Gastroesophageal sphincter (tissue), 4 donors: ENCODE results near the gene GRIK2. TPM values are rescaled to one million over a fixed set of nuclear protein-coding genes. Genes with fewer than 3 reads are reported as not detected.

Experiments
- ATAC-seq: fragments of 150-250 bp; one replicate; pipeline ENCODE4 v1.9.1; 2016; ENCODE audit warnings: mild to moderate bottlenecking, moderate library complexity
- H3K27ac ChIP-seq, 4 donors: fragments of 200-600 bp; sonication (generic) in 3 of 4; 1 replicate in 3 of 4; 2 replicates in 1 of 4; pipeline ENCODE4 v1.5.1; 2016 to 2019
- H3K27me3 ChIP-seq: fragments of 200-600 bp; sonication (generic); one replicate; pipeline ENCODE4 v1.5.1; 2019
- H3K36me3 ChIP-seq, 2 donors: fragments of 200-600 bp; sonication (generic); one replicate each; pipeline ENCODE4 v1.5.1; 2019; ENCODE audit warnings: control low read depth in 1 of 2
- H3K4me1 ChIP-seq, 3 donors: fragments of 200-600 bp; sonication (generic); 1 replicate in 2 of 3; 2 replicates in 1 of 3; pipeline ENCODE4 v1.5.1; 2016 to 2019; ENCODE audit warnings: control low read depth in 2 of 3
- H3K4me3 ChIP-seq, 2 donors: fragments of 200-600 bp; sonication (generic); one replicate each; pipeline ENCODE4 v1.5.1; 2019; ENCODE audit warnings: mild to moderate bottlenecking in 1 of 2, moderate library complexity in 1 of 2
- H3K9me3 ChIP-seq, 3 donors: fragments of 200-600 bp; sonication (generic); one replicate each; pipeline ENCODE4 v1.5.1; 2017 to 2019; ENCODE audit warnings: control low read depth in 2 of 3
- CTCF ChIP-seq, 4 experiments: fragments of 200-600 bp in 2 of 4; fragments of 450-650 bp in 2 of 4; sonication (generic) in 1 of 4; IDR thresholded peaks; one replicate each; pipeline ENCODE4 v1.5.1; 2017 to 2019; ENCODE audit warnings: antibody characterized with exemption in 4 of 4, mild to moderate bottlenecking in 2 of 4, moderate library complexity in 2 of 4
- EP300 ChIP-seq: sonication (generic); formaldehyde crosslinking; IDR thresholded peaks from one replicate; pipeline ENCODE4 v1.6.1; 2017; ENCODE audit warnings: antibody characterized with exemption, mild to moderate bottlenecking
- POLR2A ChIP-seq, 2 donors: fragments of 450-650 bp; IDR thresholded peaks; one replicate each; pipeline ENCODE4 v1.6.1; 2017; ENCODE audit warnings: antibody characterized with exemption in 2 of 2, mild to moderate bottlenecking in 2 of 2, moderate library complexity in 1 of 2
- POLR2AphosphoS5 ChIP-seq: sonication (generic); formaldehyde crosslinking; IDR thresholded peaks from one replicate; pipeline ENCODE4 v1.6.1; 2017; ENCODE audit warnings: antibody characterized with exemption
- WGBS, 2 donors: methylation state at CpG; one replicate each; pipeline ENCODE4 v1.1.5; 2018; ENCODE audit warnings: low coverage in 1 of 2; 5-methylcytosine and 5-hydroxymethylcytosine counted together
- total RNA-seq, 4 donors: library from RNA; depleted of rRNA; stranded (reverse); fragments of >200 nt; gene quantifications; one replicate each; pipeline ENCODE4 v1.1.0, GENCODE V29; 2016

Gene GRIK2
- total RNA-seq, 4 donors from 2014 or later = 0.82 to 2.2 (median 1.0) TPM

DNA sequence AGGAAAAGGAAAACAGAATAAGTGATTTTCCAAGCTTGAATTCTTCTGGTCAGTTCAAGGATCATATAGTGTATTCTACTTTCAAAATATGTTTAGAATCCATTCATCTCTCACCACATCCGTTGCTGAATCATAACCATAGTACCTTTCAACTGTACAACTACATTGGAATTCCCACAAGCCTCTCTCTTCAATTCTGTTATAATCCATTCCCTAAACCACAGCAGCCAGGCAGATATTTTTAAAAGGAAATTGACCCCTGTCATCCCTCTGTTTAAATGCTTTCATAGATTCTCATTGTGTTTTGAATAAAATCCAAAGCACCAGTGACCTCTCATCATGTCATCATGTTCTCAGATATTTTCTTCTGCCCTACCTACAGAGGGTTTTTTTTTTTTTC lies 412.7 kb downstream of the GRIK2 start:
- TF ChIP-seq EP300 (no peak), CTCF (IDR thresholded peaks at IDR 0.05) (no peak), POLR2A (IDR thresholded peaks at IDR 0.05) (no peak), POLR2AphosphoS5 (no peak)
- H3K9me3 ChIP-seq = no peaks in the 10 kb centered on the region
- no peak for ATAC-seq
- no peaks in the 10 kb centered on the region for H3K36me3 ChIP-seq
- no peaks in the 10 kb centered on the region for H3K27me3 ChIP-seq
- no peaks in the 10 kb centered on the region for H3K4me1 ChIP-seq
- H3K4me3 ChIP-seq = no peak overlapping the region
- no peak overlapping the region for H3K27ac ChIP-seq
- 77 to 86% methylated on average over 1 of the region's 1 CpG for WGBS, 2 donors

DNA sequence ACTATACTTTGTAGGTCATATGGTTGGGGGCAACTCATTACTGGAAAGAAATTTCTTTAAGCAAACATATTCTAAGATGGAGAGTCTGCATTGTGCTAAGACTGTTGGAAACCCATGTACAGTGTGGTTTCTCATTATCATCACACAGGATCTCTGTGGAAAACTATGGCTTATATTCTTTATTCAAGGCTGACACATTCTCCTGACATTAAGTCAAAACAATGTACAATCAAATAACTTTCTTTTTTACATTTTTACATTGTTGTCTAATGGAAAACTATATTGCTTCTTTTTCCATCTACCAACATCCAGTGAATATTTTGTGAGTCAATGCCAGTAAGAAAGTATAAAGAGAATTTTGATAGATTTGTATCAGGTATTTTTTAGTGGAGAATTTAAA lies 417.6 kb downstream of the GRIK2 start:
- H3K27ac ChIP-seq = no peak overlapping the region
- H3K9me3 ChIP-seq = no peaks in the 10 kb centered on the region
- TF ChIP-seq POLR2A (IDR thresholded peaks at IDR 0.05) (no peak), CTCF (IDR thresholded peaks at IDR 0.05) (no peak), POLR2AphosphoS5 (no peak), EP300 (no peak)
- no peaks in the 10 kb centered on the region for H3K36me3 ChIP-seq
- ATAC-seq = no peak
- no peaks in the 10 kb centered on the region for H3K4me1 ChIP-seq
- no peak overlapping the region for H3K4me3 ChIP-seq
- no peaks in the 10 kb centered on the region for H3K27me3 ChIP-seq

DNA sequence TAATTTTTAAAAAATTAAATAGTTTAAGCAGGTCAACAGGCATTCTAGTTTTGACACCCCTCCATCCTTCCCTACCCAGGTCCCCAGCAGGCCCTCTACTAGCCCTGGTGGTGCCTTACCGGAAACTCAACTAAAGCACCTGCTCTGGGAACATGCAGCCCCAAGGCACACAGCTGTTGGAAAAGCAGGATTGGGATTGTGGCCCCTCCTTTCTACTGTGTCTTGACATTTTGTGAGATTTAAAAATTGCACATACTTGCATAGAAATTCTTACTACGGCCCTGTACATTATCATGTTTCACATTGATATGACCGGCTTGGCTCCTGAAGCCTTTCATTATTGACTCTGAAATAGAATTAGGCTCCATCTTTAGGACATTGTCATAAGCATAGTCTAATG lies 423.2 kb downstream of the GRIK2 start:
- ATAC-seq = no peak
- Histone ChIP-seq H3K4me1 (no peaks in the 10 kb centered on the region), H3K4me3 (no peak overlapping the region), H3K27ac (no peak overlapping the region), H3K9me3 (no peaks in the 10 kb centered on the region), H3K27me3 (no peaks in the 10 kb centered on the region), H3K36me3 (no peaks in the 10 kb centered on the region)
- 80 to 83% methylated on average over 2 to 3 of the region's 3 CpGs for WGBS, 2 donors
- TF ChIP-seq EP300 (no peak), POLR2A (IDR thresholded peaks at IDR 0.05) (no peak), POLR2AphosphoS5 (no peak), CTCF (IDR thresholded peaks at IDR 0.05) (no peak)

DNA sequence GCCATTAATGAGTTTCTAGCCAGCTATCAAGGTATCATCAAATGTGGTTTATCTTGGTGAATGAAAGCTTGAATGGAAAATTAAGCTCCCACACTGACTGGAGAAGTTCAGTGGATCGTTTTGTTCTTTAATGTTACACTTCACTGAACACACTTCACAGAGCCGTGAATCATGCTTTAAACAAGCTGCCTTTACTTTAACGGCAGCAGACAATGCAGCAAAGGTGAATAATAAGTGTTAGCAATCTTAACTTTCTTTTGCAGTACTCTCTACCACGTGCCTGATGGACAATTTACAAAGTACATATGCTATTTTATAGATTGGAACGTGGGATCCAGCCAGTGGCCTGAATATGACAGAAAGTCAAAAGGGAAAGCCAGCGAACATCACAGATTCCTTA lies 424.5 kb downstream of the GRIK2 start:
- no peaks in the 10 kb centered on the region for H3K27me3 ChIP-seq
- no peak overlapping the region for H3K4me3 ChIP-seq
- no peaks in the 10 kb centered on the region for H3K9me3 ChIP-seq
- WGBS, 2 donors = 54 to 64% methylated on average over 6 of the region's 6 CpGs
- TF ChIP-seq POLR2AphosphoS5 (no peak), CTCF (IDR thresholded peaks at IDR 0.05) (no peak), POLR2A (IDR thresholded peaks at IDR 0.05) (no peak), EP300 (no peak)
- H3K27ac ChIP-seq = no peak overlapping the region
- ATAC-seq = no peak
- H3K4me1 ChIP-seq = no peaks in the 10 kb centered on the region
- no peaks in the 10 kb centered on the region for H3K36me3 ChIP-seq

DNA sequence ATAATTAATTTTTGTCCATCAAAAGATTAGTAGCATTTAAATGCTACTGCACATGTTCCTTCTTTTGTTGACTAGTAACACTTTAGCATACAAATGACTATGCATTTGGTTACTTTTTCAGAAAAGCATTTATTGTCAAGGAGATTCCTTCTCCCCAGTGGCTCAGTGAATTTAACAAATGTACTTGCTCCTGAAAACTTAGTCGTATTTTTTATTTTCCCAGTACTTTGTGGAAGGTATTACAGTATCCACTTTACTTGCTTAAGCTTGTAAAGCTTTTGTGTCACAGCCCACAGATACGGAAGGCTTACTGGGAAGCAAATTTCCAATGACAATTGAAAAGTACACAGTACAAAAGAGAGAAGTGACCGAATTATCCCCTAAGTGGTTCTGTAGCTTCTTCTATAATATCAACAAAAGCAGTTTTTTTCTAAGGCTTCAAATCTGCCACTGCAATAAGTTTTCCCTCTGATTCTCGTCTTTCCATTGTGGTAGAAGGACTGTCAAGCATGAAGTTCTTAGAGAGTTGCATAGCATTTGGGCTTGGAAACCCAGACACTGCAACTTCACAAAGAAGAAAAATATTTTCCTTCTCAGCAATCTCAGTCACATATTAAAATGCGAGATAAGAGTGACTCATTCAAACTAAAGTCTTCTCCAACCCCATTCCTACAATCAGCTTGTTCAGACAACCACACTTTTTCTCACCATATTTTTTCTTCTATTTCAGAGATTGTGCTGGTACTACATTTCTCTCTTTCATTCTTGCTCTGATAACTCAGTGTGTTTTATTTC lies 431.2 kb downstream of the GRIK2 start:
- no peaks in the 10 kb centered on the region for H3K36me3 ChIP-seq
- H3K27ac ChIP-seq = no peak overlapping the region
- no peaks in the 10 kb centered on the region for H3K27me3 ChIP-seq
- TF ChIP-seq POLR2A (IDR thresholded peaks at IDR 0.05) (no peak), CTCF (IDR thresholded peaks at IDR 0.05) (no peak), EP300 (no peak), POLR2AphosphoS5 (no peak)
- 69 to 88% methylated on average over 5 of the region's 5 CpGs for whole genome bisulfite sequencing, 2 donors
- no peak for ATAC-seq
- H3K4me3 ChIP-seq = no peak overlapping the region
- H3K9me3 ChIP-seq = peaks cover 0 to 12% (median 0%) of the 10 kb centered on the region in 3 donors
- no peaks in the 10 kb centered on the region for H3K4me1 ChIP-seq
